Left lung (tissue), 10 donors: ENCODE measurements around the gene CEL. TPM values are rescaled to one million over a fixed set of nuclear protein-coding genes. Genes with fewer than 3 reads are reported as not detected.
A peak's percentile ranks its signal among the peaks of the same experiment; 100 is the strongest.

Experiments
- ATAC-seq: fragments of 200-7000 bp; cut with Tn5 transposase; one replicate; pipeline ENCODE4 v1.9.1; 2020; ENCODE audit warnings: moderate library complexity
- DNase-seq, 4 donors: peaks; one replicate each; pipeline ENCODE4 v3.0.0-alpha.2; 2013 to 2020
- H3K27ac ChIP-seq, 2 donors: fragments of 200-600 bp; sonication (generic) in 1 of 2; one replicate each; pipeline versions ENCODE4 v1.5.0 to v1.8.0; 2020 to 2021
- H3K27me3 ChIP-seq, 2 donors: fragments of 200-600 bp; sonication (generic) in 1 of 2; one replicate each; pipeline versions ENCODE4 v1.5.0 to v1.8.0; 2020 to 2021
- H3K36me3 ChIP-seq, 2 donors: fragments of 200-600 bp; sonication (generic) in 1 of 2; one replicate each; pipeline versions ENCODE4 v1.5.0 to v1.8.0; 2020 to 2021
- H3K4me1 ChIP-seq, 2 donors: fragments of 200-600 bp; one replicate each; pipeline ENCODE4 v1.8.0; 2021
- H3K4me3 ChIP-seq, 2 donors: fragments of 200-600 bp; sonication (generic) in 1 of 2; one replicate each; pipeline versions ENCODE4 v1.5.0 to v1.8.0; 2020 to 2021; ENCODE audit warnings: mild to moderate bottlenecking in 1 of 2
- H3K9me3 ChIP-seq, 2 donors: fragments of 200-600 bp; sonication (generic) in 1 of 2; one replicate each; pipeline versions ENCODE4 v1.5.0 to v1.8.0; 2020 to 2021
- intact Hi-C, 2 donors: fragments of 100-400 bp; cut with DNase I; formaldehyde crosslinking; loops; one replicate each; pipeline versions ENCODE4 v1.11.2 to v1.14.2; 2022
- polyA plus RNA-seq, 6 donors: library from polyadenylated mRNA; unstranded; fragments of 120-200 nt; gene quantifications; one replicate each; pipeline ENCODE4 v1.2.1, GENCODE V29; 2013; ENCODE audit not compliant: insufficient read length in 6 of 6
- total RNA-seq, 2 donors: library from RNA; stranded (reverse); fragmentation: NEBNext Ultra II Directional; extraction: Animal tissue kit (Norgen Biotek cat#: 25700); gene quantifications; one replicate each; pipeline ENCODE4 v1.2.1, GENCODE V29; 2021
- TF ChIP-seq, protein P1 (sequence below), 2 donors: fragments of 200-600 bp; sonication (generic) in 1 of 2; IDR thresholded peaks; one replicate each; pipeline versions ENCODE4 v1.5.0 to v1.8.0; 2021; ENCODE audit warnings: antibody characterized with exemption in 2 of 2
- donor health status: DM: no; HTN: yes; CAD: no.
- donor health status: DM: no; HTN: no; CAD: no.

Gene CEL
- total and polyA plus RNA-seq, 8 donors, result 0.47 to 2.6 (median 2.0) TPM

DNA sequence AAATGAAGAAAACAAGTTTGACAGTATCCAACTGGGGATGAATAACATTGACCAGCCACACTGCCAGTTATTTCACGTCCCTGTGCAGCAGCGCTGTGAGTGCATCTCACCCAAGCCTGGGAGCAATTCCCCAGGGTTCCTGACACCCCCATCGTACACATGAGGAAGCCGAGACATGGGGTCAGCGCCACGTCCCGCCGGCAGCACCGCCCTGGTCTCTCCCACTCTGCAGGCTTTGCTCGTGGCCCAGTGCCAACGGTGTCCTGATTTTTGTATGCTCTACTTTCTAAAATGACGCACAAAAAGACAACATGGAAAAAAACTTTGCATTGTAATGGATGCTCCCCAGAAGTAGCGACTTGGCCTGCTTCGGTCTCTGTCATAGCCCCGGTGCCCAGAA is 16.6 kb upstream of the CEL start:
- ATAC-seq (no peak), DNase-seq (peak in 1 of 4 donors; percentile 41)
- TF ChIP-seq, protein P1, sequence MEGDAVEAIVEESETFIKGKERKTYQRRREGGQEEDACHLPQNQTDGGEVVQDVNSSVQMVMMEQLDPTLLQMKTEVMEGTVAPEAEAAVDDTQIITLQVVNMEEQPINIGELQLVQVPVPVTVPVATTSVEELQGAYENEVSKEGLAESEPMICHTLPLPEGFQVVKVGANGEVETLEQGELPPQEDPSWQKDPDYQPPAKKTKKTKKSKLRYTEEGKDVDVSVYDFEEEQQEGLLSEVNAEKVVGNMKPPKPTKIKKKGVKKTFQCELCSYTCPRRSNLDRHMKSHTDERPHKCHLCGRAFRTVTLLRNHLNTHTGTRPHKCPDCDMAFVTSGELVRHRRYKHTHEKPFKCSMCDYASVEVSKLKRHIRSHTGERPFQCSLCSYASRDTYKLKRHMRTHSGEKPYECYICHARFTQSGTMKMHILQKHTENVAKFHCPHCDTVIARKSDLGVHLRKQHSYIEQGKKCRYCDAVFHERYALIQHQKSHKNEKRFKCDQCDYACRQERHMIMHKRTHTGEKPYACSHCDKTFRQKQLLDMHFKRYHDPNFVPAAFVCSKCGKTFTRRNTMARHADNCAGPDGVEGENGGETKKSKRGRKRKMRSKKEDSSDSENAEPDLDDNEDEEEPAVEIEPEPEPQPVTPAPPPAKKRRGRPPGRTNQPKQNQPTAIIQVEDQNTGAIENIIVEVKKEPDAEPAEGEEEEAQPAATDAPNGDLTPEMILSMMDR (IDR thresholded peaks at IDR 0.05), result no peak
- Histone ChIP-seq H3K4me1 (no peaks in the 10 kb centered on the region), H3K9me3 (no peaks in the 10 kb centered on the region), H3K27me3 (no peaks in the 10 kb centered on the region), H3K27ac (no peak overlapping the region), H3K4me3 (no peak overlapping the region), H3K36me3 (peaks cover 0 to 84% of the 10 kb centered on the region in 2 donors)
- intact Hi-C loops, result no loop called here

DNA sequence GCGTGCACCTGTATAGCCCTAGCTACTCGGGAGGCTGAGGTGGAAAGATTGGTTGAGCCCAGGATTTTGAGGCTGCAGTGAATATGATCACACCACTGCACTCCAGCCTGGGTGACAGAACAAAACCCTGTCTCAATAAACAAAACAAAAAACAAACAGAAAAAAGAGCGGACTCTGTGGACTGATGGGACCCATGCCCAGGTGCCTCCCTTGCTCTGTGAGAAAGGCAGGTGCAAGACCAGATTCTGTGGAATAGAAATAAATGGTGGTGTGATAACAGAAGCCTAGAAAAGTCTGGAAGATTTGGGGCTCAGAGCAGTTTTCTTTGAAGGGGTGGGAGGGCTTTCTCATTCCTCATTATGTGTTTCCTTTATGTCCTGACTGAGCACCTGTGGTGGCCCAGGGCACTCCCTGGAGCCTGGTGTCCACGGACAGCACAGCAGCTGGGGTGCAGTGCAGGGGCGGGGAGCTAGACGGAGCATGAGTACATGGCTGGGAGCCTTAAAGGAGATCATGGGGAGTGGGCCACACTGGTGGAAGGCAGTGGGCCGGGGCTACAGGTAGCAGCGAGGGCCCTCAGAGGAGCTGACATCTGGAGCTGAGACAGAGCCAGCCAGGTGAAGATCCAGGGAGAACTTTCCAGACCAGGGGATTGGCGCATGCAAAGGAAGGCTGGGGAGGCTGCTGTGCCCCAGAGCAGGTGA is 15.4 kb upstream of the CEL start:
- TF ChIP-seq, protein P1 (IDR thresholded peaks at IDR 0.05), result no peak
- H3K9me3 ChIP-seq, result no peaks in the 10 kb centered on the region
- DNase-seq (peak in 1 of 4 donors; percentile 31), ATAC-seq (no peak)
- no peaks in the 10 kb centered on the region for H3K4me1 ChIP-seq
- H3K27me3 ChIP-seq, result no peaks in the 10 kb centered on the region
- no peak overlapping the region for H3K27ac ChIP-seq
- H3K36me3 ChIP-seq, result peaks cover 0 to 96% of the 10 kb centered on the region in 2 donors
- intact Hi-C loops, result no loop called here
- H3K4me3 ChIP-seq, result no peak overlapping the region

DNA sequence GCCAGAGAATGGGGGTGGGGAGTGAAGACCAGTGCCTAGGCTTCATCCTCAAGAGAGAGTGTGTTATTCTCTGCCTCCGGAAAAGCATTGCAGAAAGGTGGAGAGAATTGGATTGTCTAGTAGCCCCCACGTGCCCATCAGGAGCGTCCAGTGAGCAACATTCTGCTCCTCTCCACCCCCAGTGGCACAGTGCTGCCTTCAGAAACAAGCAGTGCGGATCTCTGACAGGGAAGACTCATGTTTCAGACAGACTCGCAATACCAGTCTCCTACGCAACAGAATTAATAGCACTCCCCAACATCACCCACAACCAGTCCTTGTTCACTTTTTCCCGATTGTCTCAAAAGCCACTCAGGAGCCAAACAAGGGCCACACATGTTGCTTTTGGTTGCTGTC is 14.9 kb upstream of the CEL start:
- intact Hi-C loops, result no loop called here
- peak in 1 of 4 donors; percentile 17 for DNase-seq
- no peaks in the 10 kb centered on the region for H3K4me1 ChIP-seq
- H3K27me3 ChIP-seq, result no peaks in the 10 kb centered on the region
- no peaks in the 10 kb centered on the region for H3K9me3 ChIP-seq
- peaks cover 0 to 99% of the 10 kb centered on the region in 2 donors for H3K36me3 ChIP-seq
- no peak for ATAC-seq
- H3K27ac ChIP-seq, result no peak overlapping the region
- TF ChIP-seq, protein P1 (IDR thresholded peaks at IDR 0.05), result no peak
- H3K4me3 ChIP-seq, result no peak overlapping the region

DNA sequence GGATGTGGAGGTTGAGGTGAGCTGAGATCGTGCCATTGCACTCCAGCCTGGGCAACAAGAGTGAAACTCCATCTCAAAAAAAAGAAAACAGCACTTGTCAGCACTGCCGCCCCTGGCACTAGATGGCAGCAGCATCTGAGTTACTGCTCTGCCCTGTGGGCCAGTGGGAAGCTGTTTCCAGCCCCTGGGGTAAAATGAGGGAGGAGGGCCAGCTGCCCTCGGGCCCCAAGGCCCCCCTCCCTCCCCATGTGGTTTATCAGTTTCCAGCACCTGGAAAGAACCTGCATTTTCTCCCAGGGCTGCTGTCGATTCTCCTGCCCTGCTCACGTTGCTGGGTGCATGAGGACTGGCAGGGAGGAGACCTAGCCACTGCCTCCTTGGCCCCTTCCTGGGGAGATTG is 13.2 kb upstream of the CEL start:
- intact Hi-C loops, result no loop called here
- peaks cover 0 to 99% of the 10 kb centered on the region in 2 donors for H3K36me3 ChIP-seq
- ATAC-seq, result peak; percentile 65

DNA sequence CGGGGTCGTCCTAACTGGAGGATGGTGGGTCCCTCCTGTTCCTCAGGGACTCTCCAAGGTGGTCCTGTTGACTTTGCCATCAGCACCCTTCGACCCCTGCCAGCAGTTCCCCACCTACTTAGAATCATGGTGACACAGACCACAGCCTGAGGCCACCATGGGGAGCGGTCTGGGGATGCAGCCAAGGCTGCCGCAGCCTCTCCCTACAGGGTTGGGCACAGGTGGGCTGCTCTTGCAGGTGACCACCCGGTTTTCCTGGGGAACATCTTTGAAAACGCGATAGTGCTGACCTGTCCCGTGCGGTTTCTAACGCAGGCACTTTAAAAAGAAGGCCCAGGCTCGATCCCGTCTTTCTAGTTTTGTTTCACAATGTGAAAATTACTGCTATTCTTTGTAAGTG is 12.7 kb upstream of the CEL start:
- Histone ChIP-seq H3K36me3 (peaks cover 0 to 99% of the 10 kb centered on the region in 2 donors), H3K27ac (no peak overlapping the region), H3K4me3 (no peak overlapping the region), H3K9me3 (no peaks in the 10 kb centered on the region), H3K4me1 (no peaks in the 10 kb centered on the region), H3K27me3 (no peaks in the 10 kb centered on the region)
- intact Hi-C loops, result no loop called here
- DNase-seq (peak in 1 of 4 donors; percentile 45), ATAC-seq (no peak)
- TF ChIP-seq, protein P1 (IDR thresholded peaks at IDR 0.05), result no peak

More for the DNA sequence above, 13.2 kb upstream of the CEL start:
- no peak overlapping the region for H3K4me3 ChIP-seq
- H3K27ac ChIP-seq, result no peak overlapping the region
- TF ChIP-seq, protein P1 (IDR thresholded peaks at IDR 0.05), result no peak
- DNase-seq, result peak in 1 of 4 donors; percentile 54
- H3K9me3 ChIP-seq, result no peaks in the 10 kb centered on the region
- H3K27me3 ChIP-seq, result no peaks in the 10 kb centered on the region
- no peaks in the 10 kb centered on the region for H3K4me1 ChIP-seq
